Osteoblast (primary cell): ENCODE data around the gene TMEM74B. TPM values are rescaled to one million over a fixed set of nuclear protein-coding genes. Genes with fewer than 3 reads are reported as not detected.
"Not testable (repeated sequence)": the region's sequence is repeated elsewhere in the genome, so short reads cannot be mapped to it uniquely, and the experiment has no call there.

Source experiments
- DNase-seq: peaks from one replicate; pipeline ENCODE4 v3.0.0; 2011; ENCODE audit warnings: low spot score, mixed read lengths; ENCODE audit not compliant: insufficient read length; ENCODE audit errors: missing footprints
- H2AFZ ChIP-seq: 2 replicates; pipeline ENCODE4 v1.6.0; 2011; ENCODE audit warnings: mild to moderate bottlenecking, low read length
- H3K27ac ChIP-seq: 2 replicates; pipeline ENCODE4 v1.5.1; 2011; ENCODE audit warnings: mild to moderate bottlenecking, low read depth, low read length, moderate library complexity
- H3K27me3 ChIP-seq: 2 replicates; pipeline ENCODE4 v1.6.0; 2012; ENCODE audit warnings: mild to moderate bottlenecking, control low read depth, inconsistent platforms, low read length, moderate library complexity; ENCODE audit not compliant: insufficient read depth
- H3K36me3 ChIP-seq: 2 replicates; pipeline ENCODE4 v1.5.1; 2011; ENCODE audit warnings: mild to moderate bottlenecking, low read length, control low read depth, moderate library complexity; ENCODE audit not compliant: insufficient read depth
- H3K4me1 ChIP-seq: 2 replicates; pipeline ENCODE4 v1.5.1; 2011; ENCODE audit warnings: mild to moderate bottlenecking, low read length, control low read depth, moderate library complexity; ENCODE audit not compliant: insufficient read depth
- H3K4me2 ChIP-seq: 2 replicates; pipeline ENCODE4 v1.6.0; 2011; ENCODE audit warnings: mild to moderate bottlenecking, low read length; ENCODE audit not compliant: insufficient read depth
- H3K4me3 ChIP-seq: fragments of 200-600 bp; sonication (generic); 3 replicates; pipeline ENCODE4 v1.5.1; 2012; ENCODE audit warnings: mild to moderate bottlenecking, low read length, inconsistent platforms; ENCODE audit not compliant: insufficient read depth
- H3K79me2 ChIP-seq: 2 replicates; pipeline ENCODE4 v1.6.0; 2012; ENCODE audit warnings: mild to moderate bottlenecking, low read length, control low read depth, inconsistent platforms; ENCODE audit not compliant: insufficient read depth
- H3K9me3 ChIP-seq: 2 replicates; pipeline ENCODE4 v1.5.1; 2011; ENCODE audit warnings: low read depth, low read length, control low read depth
- H4K20me1 ChIP-seq: 2 replicates; pipeline ENCODE4 v1.6.0; 2012; ENCODE audit warnings: mild to moderate bottlenecking, low read length, control low read depth; ENCODE audit not compliant: insufficient read depth
- CTCF ChIP-seq: IDR thresholded peaks from 2 replicates; pipeline ENCODE4 v1.5.1; 2011; ENCODE audit warnings: mild to moderate bottlenecking, low read depth, low read length, moderate library complexity; ENCODE audit errors: extremely low read depth
- total RNA-seq: library from RNA; depleted of rRNA; stranded (reverse); fragments of >200 nt; gene quantifications from 2 replicates; pipeline ENCODE4 v1.2.3, GENCODE V29; 2012

The TMEM74B gene
- total RNA-seq, 1 donor, result not detected

DNA sequence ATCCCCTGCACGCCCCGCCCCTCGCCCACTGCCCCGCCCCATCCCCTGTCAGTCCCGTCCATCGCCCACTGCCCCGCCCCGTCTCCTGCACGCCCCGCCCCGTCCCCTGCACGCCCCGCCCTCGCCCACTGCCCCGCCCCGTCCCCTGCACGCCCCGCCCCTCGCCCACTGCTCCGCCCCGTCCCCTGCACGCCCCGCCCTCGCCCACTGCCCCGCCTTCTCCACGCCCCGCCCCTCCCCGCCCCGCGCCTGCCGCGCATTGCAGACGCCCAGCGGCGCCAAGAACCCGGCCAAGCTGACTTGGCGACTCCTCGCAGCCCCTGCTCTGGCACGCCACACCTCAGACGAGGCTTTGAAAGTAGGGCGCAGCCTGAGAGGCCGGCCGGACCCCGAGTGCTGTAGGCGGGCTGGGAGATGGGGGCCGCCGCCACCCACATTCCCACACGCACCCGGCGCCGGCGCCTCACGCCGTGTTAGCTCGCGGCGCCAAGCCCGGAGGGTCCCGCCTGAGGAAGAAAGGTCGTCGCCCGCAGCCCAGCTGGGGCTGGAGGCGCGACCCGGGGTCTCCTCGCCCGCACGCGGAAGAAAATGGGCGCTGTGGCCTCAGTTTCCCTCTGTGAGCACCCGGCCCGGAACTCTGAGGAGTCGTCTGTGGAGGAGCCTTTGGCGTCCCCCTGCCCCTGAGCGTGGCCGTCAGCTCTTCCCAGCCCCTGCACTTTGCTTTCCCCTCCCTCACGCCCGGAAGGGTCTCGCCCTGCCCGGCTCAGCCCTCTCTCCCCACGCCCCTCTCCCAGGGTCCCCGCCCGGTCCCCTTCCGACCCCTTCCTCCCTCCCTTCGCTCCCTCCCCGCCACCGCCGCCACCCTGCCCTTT, 41.2 kb upstream of the TMEM74B start, which contains the start of gene RAD21L1:
Gene RAD21L1, plus strand, starts transcription at position 262 of the 872 bp plus-strand sequence. CDS start 2,410 bp downstream, outside the sequence.
- no peak for TF ChIP-seq CTCF
- no peaks in the 10 kb centered on the region for H3K36me3 ChIP-seq
- peak; percentile 96 for DNase-seq
- peak within 1 kb of the TSS; percentile 92 for H3K4me2 ChIP-seq
- no peaks in the 10 kb centered on the region for H4K20me1 ChIP-seq
- peak within 1 kb of the TSS; percentile 84 for H2AFZ ChIP-seq
- H3K4me1 ChIP-seq, result peaks cover 8% of the 10 kb centered on the region
- no peak within 1 kb of the TSS for H3K27ac ChIP-seq
- H3K27me3 ChIP-seq, result peaks cover 39% of the 10 kb centered on the region
- peak within 1 kb of the TSS; percentile 74 for H3K4me3 ChIP-seq
- H3K79me2 ChIP-seq, result no peaks in the 10 kb centered on the region
- no peaks in the 10 kb centered on the region for H3K9me3 ChIP-seq

DNA sequence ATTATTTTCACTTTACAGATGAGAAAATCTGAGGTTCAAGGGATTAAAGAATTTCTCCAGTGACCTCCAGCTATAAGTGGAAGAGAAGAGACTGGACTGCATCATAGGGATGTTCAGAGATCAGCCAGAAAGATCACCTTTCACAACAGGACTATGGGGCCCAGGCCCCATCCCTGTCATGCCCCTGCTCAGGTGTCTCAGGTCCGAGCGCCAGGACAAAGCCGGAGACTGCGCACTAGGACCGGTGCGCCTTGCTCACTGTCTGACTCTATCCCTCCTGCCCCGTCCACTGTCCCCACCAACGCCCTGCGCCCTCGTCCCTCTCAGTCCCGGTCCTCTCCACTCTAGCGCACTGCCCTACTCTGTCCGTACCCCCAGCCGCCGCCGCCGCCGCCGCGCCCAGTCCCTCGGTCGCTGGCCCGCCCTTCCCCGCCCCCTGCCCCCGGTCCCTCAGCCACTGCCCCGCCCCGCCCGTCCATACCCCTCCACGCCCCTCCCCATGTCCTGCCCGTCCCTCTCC, 40.5 kb upstream of the TMEM74B start:
- Histone ChIP-seq H3K27me3 (peaks cover 35% of the 10 kb centered on the region), H3K4me2 (peak overlapping the region; percentile 45), H3K36me3 (no peaks in the 10 kb centered on the region), H4K20me1 (no peaks in the 10 kb centered on the region), H3K4me3 (peak overlapping the region; percentile 62), H3K27ac (no peak overlapping the region), H3K4me1 (peaks cover 8% of the 10 kb centered on the region), H2AFZ (peak overlapping the region; percentile 59), H3K79me2 (no peaks in the 10 kb centered on the region), H3K9me3 (no peaks in the 10 kb centered on the region)
- DNase-seq, result no peak
- no peak for TF ChIP-seq CTCF

- Histone ChIP-seq H3K79me2 (no peaks in the 10 kb centered on the region), H3K4me3 (no peak overlapping the region)
Observed at GRCh38 chr20:1224205-1224890, 39.6 kb upstream of the TMEM74B start.

DNA sequence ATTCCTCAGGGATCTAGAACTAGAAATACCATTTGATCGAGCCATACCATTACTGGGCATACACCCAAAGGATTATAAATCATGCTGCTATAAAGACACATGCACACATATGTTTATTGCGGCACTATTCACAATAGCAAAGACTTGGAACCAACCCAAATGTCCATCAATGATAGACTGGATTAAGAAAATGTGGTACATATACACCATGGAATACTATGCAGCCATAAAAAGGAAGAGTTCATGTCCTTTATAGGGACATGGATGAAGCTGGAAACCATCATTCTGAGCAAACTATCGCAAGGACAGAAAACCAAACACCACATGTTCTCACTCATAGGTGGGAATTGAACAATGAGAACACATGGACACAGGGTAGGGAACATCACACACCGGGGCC, 38.0 kb upstream of the TMEM74B start:
- H2AFZ ChIP-seq, H3K27ac ChIP-seq, H3K4me1 ChIP-seq, H3K4me2 ChIP-seq, H4K20me1 ChIP-seq, H3K79me2 ChIP-seq, H3K9me3 ChIP-seq, H3K4me3 ChIP-seq, H3K36me3 ChIP-seq, DNase-seq: not testable (repeated sequence)
- peaks cover 11% of the 10 kb centered on the region for H3K27me3 ChIP-seq

More at GRCh38 chr20:1224205-1224890, 39.6 kb upstream of the TMEM74B start:
- TF ChIP-seq CTCF, result no peak
- Histone ChIP-seq H3K27ac (no peak overlapping the region), H3K27me3 (peaks cover 26% of the 10 kb centered on the region), H3K4me1 (peaks cover 8% of the 10 kb centered on the region), H3K4me2 (no peak overlapping the region), H3K36me3 (no peaks in the 10 kb centered on the region), H2AFZ (no peak overlapping the region), H4K20me1 (no peaks in the 10 kb centered on the region), H3K9me3 (no peaks in the 10 kb centered on the region)
- no peak for DNase-seq

- not testable (repeated sequence) for H3K27ac ChIP-seq, H3K9me3 ChIP-seq, H3K79me2 ChIP-seq, H4K20me1 ChIP-seq, H3K4me2 ChIP-seq, H3K4me3 ChIP-seq, H3K4me1 ChIP-seq, H3K36me3 ChIP-seq, H2AFZ ChIP-seq, DNase-seq
- H3K27me3 ChIP-seq, result peaks cover 12% of the 10 kb centered on the region
Observed at GRCh38 chr20:1216527-1217427, 32.0 kb upstream of the TMEM74B start.
